ENCODE data around the gene TFDP2. TPM values are rescaled to one million over a fixed set of nuclear protein-coding genes. Genes with fewer than 3 reads are reported as not detected.

The TFDP2 gene
- total and polyA plus RNA-seq, 2 donors from 2014 or later = 38.7 to 50.6 TPM

DNA sequence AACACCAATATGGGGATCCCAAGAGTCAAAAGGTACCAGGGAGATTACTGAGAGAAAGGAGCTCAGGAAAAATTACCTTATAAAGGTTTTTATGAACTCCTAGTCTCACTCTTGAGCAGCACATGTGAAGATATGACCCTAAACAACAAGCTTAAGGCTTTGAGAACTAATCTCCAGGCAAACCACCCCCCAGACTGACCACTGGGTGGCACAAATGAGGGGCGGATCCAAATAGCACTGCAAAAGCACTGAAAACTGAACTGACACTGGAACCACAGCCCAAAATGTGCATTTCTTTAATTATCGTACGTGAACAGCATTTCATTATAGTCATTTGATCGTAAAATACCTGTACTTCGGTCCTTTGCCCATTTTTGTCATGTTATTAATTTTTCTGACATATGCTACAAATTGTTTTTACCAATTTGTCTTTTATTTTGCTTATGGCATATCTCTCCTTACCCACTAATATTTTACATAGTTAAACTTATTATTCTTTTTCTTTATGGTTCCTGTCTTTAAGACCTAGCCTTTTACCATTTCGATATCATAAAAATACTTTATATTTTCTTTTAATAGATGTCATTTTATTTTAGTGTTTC is 31.5 kb upstream of the TFDP2 start:
- TF ChIP-seq, protein P1, sequence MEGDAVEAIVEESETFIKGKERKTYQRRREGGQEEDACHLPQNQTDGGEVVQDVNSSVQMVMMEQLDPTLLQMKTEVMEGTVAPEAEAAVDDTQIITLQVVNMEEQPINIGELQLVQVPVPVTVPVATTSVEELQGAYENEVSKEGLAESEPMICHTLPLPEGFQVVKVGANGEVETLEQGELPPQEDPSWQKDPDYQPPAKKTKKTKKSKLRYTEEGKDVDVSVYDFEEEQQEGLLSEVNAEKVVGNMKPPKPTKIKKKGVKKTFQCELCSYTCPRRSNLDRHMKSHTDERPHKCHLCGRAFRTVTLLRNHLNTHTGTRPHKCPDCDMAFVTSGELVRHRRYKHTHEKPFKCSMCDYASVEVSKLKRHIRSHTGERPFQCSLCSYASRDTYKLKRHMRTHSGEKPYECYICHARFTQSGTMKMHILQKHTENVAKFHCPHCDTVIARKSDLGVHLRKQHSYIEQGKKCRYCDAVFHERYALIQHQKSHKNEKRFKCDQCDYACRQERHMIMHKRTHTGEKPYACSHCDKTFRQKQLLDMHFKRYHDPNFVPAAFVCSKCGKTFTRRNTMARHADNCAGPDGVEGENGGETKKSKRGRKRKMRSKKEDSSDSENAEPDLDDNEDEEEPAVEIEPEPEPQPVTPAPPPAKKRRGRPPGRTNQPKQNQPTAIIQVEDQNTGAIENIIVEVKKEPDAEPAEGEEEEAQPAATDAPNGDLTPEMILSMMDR (IDR thresholded peaks at IDR 0.05; ENCODE audit: borderline replicate concordance, extremely low read depth, insufficient read depth) = peak; percentile 44
- Histone ChIP-seq H3K4me3 (ENCODE audit: low read length in 3 of 3) (no peak overlapping the region), H3K27ac (ENCODE audit: low read depth in 2 of 2, low read length in 2 of 2) (no peak overlapping the region), H3K27me3 (ENCODE audit: control insufficient read depth, insufficient read depth, low read length) (no peaks in the 10 kb centered on the region), H3K36me3 (ENCODE audit: control insufficient read depth in 2 of 3, insufficient read depth in 3 of 3, low read length in 3 of 3) (peaks cover 4 to 19% (median 7%) of the 10 kb centered on the region in 3 donors), H3K4me1 (ENCODE audit: control insufficient read depth in 2 of 3, insufficient read depth in 2 of 3, low read depth in 1 of 3, low read length in 3 of 3) (no peaks in the 10 kb centered on the region), H3K9me3 (ENCODE audit: control insufficient read depth in 2 of 3, insufficient read depth in 1 of 3, low read length in 3 of 3) (no peaks in the 10 kb centered on the region), H3K9ac (ENCODE audit: low read length in 3 of 3) (no peak overlapping the region)
- DNase-seq (peak in 4 of 5 donors; percentile 14 to 41 (median 24)), FAIRE-seq (no peak)
- intact Hi-C loops (cut with DNase I) = no loop called here

DNA sequence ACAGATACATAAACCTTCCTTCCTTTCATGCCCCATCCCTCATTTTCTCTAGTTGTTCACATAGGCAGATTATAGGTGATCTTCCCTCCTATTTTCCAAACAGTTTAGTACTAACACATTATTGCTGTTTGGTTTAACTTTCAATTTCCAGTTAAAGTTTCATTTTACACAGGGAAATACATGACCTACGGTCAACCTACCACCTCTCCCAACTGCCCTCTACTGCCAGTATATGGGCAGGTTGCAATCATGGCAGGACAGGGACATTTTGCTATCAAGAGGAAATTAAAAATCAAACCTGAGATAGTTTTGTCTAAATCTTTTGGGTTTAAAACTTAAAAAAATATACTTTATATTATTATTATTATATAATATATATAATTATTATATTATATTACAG is 26.1 kb upstream of the TFDP2 start:
- DNase-seq = no peak
- H3K36me3 ChIP-seq (ENCODE audit: control insufficient read depth in 2 of 3, insufficient read depth in 3 of 3, low read length in 3 of 3) = peaks cover 0 to 14% (median 3%) of the 10 kb centered on the region in 3 donors
- H3K9ac ChIP-seq (ENCODE audit: low read length in 3 of 3) = no peak overlapping the region
- intact Hi-C loops (cut with DNase I) = no loop called here
- no peak for FAIRE-seq
- H3K9me3 ChIP-seq (ENCODE audit: control insufficient read depth in 2 of 3, insufficient read depth in 1 of 3, low read length in 3 of 3) = no peaks in the 10 kb centered on the region
- H3K4me1 ChIP-seq (ENCODE audit: control insufficient read depth in 2 of 3, insufficient read depth in 2 of 3, low read depth in 1 of 3, low read length in 3 of 3) = no peaks in the 10 kb centered on the region
- TF ChIP-seq, protein P1 (IDR thresholded peaks at IDR 0.05; ENCODE audit: borderline replicate concordance, extremely low read depth, insufficient read depth) = peak; percentile 21
- H3K27ac ChIP-seq (ENCODE audit: low read depth in 2 of 2, low read length in 2 of 2) = no peak overlapping the region
- no peak overlapping the region for H3K4me3 ChIP-seq (ENCODE audit: low read length in 3 of 3)
- H3K27me3 ChIP-seq (ENCODE audit: control insufficient read depth, insufficient read depth, low read length) = no peaks in the 10 kb centered on the region

DNA sequence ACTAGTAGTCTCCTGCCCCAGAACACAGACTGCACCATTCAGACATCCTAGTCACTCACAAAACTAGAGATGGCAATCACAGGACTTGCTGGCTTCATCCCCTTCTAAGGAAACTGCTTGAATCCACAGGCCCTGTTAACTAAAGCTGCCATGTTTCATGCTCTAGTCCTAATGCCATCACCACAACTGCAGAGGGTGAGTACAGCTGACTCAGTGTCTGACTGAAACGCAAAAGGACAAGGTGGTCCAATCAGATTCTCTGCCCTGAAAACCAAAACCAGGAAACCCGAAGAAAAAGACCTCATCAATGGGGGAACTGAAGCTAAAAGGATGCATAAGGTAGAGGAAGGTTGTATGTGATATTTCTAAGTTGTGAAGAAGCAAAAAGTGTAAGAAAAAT is 25.2 kb upstream of the TFDP2 start:
- no peaks in the 10 kb centered on the region for H3K9me3 ChIP-seq (ENCODE audit: control insufficient read depth in 2 of 3, insufficient read depth in 1 of 3, low read length in 3 of 3)
- intact Hi-C loops (cut with DNase I) = no loop called here
- H3K9ac ChIP-seq (ENCODE audit: low read length in 3 of 3) = no peak overlapping the region
- no peaks in the 10 kb centered on the region for H3K27me3 ChIP-seq (ENCODE audit: control insufficient read depth, insufficient read depth, low read length)
- no peak for DNase-seq
- FAIRE-seq = no peak
- H3K36me3 ChIP-seq (ENCODE audit: control insufficient read depth in 2 of 3, insufficient read depth in 3 of 3, low read length in 3 of 3) = peaks cover 5 to 12% (median 5%) of the 10 kb centered on the region in 3 donors
- no peak overlapping the region for H3K4me3 ChIP-seq (ENCODE audit: low read length in 3 of 3)
- TF ChIP-seq, protein P1 (IDR thresholded peaks at IDR 0.05; ENCODE audit: borderline replicate concordance, extremely low read depth, insufficient read depth) = no peak
- no peak overlapping the region for H3K27ac ChIP-seq (ENCODE audit: low read depth in 2 of 2, low read length in 2 of 2)
- no peaks in the 10 kb centered on the region for H3K4me1 ChIP-seq (ENCODE audit: control insufficient read depth in 2 of 3, insufficient read depth in 2 of 3, low read depth in 1 of 3, low read length in 3 of 3)

DNA sequence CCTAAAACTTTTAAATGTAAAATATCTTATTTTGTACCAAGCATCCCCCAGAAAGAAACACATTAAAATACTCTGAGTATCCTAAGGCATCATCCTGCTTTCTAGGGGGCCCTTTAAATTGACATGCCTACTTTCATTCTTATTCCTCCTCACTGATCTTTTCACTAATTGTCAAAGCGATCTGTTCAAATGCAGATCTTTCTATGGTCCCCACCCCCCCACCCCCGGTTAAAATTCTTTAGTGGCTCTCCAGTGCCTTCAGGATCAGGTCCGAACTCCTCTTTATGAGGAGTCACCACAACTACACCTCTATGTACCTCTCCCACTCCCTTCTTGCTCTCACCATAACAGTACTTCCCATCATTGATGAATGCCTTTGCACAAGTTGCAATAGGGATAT is 19.2 kb upstream of the TFDP2 start:
- H3K27ac ChIP-seq (ENCODE audit: low read depth in 2 of 2, low read length in 2 of 2) = no peak overlapping the region
- no peak for FAIRE-seq
- intact Hi-C loops (cut with DNase I) = no loop called here

More for the DNA sequence above, 19.2 kb upstream of the TFDP2 start:
- DNase-seq = no peak
- Histone ChIP-seq H3K27me3 (ENCODE audit: control insufficient read depth, insufficient read depth, low read length) (no peaks in the 10 kb centered on the region), H3K4me3 (ENCODE audit: low read length in 3 of 3) (no peak overlapping the region), H3K9ac (ENCODE audit: low read length in 3 of 3) (no peak overlapping the region), H3K9me3 (ENCODE audit: control insufficient read depth in 2 of 3, insufficient read depth in 1 of 3, low read length in 3 of 3) (no peaks in the 10 kb centered on the region), H3K36me3 (ENCODE audit: control insufficient read depth in 2 of 3, insufficient read depth in 3 of 3, low read length in 3 of 3) (peaks cover 2 to 8% (median 5%) of the 10 kb centered on the region in 3 donors), H3K4me1 (ENCODE audit: control insufficient read depth in 2 of 3, insufficient read depth in 2 of 3, low read depth in 1 of 3, low read length in 3 of 3) (no peaks in the 10 kb centered on the region)
- TF ChIP-seq, protein P1 (IDR thresholded peaks at IDR 0.05; ENCODE audit: borderline replicate concordance, extremely low read depth, insufficient read depth) = no peak

Measured in kidney (tissue), 14 donors.